HG02588 (cell line): ENCODE measurements around the gene SDS.

Experiments
- ATAC-seq: cut with Tn5 transposase; IDR thresholded peaks from one replicate; pipeline ENCODE4 v1.9.1; 2021; ENCODE audit warnings: mild to moderate bottlenecking, moderate library complexity; ENCODE audit not compliant: unreplicated experiment

Gene SDS, protein sequence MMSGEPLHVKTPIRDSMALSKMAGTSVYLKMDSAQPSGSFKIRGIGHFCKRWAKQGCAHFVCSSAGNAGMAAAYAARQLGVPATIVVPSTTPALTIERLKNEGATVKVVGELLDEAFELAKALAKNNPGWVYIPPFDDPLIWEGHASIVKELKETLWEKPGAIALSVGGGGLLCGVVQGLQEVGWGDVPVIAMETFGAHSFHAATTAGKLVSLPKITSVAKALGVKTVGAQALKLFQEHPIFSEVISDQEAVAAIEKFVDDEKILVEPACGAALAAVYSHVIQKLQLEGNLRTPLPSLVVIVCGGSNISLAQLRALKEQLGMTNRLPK

DNA sequence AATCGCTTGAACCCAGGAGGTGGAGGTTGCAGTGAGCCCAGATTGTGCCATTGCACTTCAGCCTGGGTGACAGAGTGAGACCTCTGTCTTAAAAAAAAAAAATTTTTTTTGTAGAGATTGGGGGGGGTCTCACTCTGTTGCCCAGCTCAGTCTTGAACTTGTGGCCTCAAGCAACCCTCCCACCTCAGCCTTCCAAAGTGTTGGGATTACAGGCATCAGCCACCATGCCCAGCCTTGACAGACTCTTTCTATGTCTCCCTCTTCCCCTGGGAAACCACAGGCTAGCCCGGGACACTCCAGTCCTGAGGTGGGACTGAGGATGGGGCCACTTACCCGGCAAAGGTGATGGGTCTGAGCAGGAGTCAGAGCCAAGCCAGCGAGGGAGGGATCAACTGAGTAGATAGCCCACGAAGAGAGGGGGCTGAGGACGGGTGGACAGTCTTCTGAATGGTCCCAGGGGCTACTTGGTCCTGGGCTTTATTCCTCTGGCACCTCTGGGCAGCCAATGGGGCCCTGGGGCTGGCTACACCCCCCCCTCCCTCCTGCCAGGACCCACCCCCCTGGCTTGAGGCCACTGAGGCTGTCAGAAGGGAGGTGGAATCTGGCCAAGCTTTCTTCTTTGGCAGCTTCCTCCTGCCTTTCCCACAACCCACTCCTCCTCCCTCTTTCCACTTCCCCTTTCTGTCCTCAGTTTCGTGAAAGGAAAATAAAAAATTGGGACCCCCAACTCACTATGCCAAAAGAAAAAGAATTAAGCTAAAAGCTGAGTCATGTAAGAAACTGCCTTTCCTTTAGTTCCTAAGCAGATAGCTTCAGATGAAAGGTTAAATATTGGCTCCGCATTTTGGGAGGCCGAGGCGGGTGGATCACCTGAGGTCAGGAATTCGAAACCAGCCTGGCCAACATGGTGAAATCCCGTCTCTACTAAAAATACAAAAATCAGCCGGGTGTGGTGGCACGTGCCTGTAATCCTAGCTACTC lies at the start of gene SDS:
Gene SDS, minus strand, starts transcription at position 453 of the 981 bp plus-strand sequence. CDS start 4,179 bp downstream, outside the sequence.
- no peak for ATAC-seq

DNA sequence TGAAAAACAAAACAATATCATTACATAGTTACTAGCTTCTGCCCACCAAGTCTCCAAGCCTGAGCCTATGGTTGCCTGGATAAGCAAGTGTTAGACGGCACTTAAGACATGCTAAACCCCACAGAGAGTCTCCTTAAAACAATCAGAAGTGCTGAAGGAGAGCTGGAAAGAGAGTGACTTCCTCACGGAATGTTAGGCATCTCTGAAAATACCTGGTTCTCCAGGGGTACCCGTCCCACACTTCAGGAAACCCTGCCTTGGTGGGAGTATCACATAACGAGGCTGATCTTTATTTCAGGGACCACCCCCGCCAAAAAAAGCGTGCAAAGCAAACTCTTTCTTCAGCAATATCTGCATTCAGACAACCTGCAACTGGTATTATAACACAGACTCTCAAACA lies 49.6 kb upstream of the SDS start:
- ATAC-seq = no peak

DNA sequence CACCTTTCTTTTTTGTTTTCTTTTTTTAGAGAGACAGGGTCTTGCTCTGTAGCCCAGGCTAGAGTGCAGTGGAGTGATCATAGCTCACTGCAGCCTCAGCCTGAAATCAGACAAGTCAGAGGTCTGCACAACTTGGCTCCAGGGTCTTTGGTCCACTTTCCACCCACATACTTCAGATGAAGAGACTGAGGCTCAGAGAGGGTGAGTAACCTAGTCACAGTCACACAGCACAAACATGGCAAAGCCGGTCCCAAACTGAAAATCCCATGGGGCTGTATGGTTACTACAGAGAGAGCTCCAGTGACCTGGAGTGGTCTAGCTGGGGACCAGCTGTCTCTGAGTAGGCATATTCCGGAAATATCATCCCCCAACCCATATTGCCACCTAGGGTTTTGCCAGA lies 48.8 kb upstream of the SDS start:
- no peak for ATAC-seq

GRCh38 chr12:113449839-113450238 lies 46.2 kb upstream of the SDS start:
- no peak for ATAC-seq

- no peak for ATAC-seq
Observed at GRCh38 chr12:113449299-113449698, 45.6 kb upstream of the SDS start.

- no peak for ATAC-seq
Observed at GRCh38 chr12:113448873-113449272, 45.2 kb upstream of the SDS start.

GRCh38 chr12:113445544-113446171 lies 42.0 kb upstream of the SDS start:
- ATAC-seq = no peak

DNA sequence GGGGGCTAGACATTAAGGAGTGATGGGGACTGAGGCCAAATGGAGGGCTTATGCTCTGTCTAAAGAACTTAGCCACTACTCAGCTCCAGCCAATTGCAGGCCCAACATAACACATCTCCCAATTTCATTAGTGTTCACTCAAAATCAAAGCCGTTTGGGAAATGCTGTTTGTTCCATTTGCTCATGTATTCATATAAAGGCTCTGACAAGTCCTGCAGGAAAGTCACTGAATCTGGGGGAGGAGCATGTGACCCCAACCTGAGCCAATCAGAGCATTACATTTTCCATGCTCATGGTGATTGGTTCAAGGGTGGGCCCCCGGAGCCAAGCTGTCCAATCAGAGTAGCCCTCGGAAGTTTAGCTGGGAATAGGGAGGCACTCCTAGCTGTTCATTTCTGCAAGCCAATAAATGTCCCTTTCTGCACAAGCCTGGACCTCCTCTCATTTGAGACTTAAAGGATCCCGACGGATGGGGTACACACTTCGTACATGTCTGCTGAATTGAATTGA lies 39.4 kb upstream of the SDS start:
- ATAC-seq = no peak

- ATAC-seq = no peak
Observed at GRCh38 chr12:113440947-113441782, 37.5 kb upstream of the SDS start.

GRCh38 chr12:113440336-113440735 lies 36.6 kb upstream of the SDS start:
- ATAC-seq = no peak

GRCh38 chr12:113439606-113440030 lies 35.9 kb upstream of the SDS start:
- no peak for ATAC-seq

DNA sequence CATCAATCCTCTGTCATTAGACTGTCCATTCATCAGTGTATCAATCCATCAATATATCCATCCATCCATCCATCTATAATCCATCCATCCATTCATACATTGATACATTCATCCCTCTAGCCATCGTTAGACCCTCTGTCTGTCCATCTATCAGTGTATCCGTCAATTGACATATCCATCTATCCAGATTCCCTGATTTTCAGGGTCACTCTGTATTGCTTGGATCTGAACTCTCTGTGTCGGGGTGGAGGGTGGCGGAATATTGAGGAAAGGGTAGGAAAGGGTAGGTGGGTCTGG lies 35.6 kb upstream of the SDS start:
- no peak for ATAC-seq

DNA sequence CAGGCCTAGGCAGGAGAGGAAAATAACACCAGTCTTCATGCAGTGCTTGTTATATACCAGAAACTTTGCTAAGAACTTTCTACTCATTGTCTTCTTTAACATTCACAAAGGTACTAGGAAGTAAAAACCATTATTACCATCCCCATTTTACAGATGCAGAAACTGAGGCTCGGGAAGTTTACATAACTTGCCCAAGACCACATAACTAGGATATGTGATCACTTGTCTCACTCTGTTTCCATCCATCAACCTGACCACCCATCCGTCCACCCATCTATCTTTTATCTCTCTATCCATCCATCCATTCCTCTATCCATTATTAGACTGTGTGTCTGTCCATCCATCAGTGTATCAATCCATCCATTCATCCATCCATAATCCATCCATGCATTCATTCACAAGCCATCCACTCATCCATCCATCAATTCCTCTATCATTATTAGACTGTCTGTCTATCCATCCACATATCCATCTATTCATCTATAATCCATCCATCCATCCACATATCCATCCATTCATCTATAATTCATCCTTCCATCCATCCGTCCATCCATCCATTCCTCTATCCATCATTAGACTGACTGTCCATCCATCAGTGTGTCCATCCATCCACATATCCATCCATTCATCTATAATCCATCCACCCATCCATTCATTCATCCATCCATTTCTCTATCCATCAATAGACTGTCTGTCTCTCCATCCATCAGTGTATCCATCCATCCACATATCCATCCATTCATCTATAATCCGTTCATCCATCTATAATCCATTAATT lies 35.0 kb upstream of the SDS start:
- ATAC-seq = no peak

- no peak for ATAC-seq
Observed at GRCh38 chr12:113437729-113438100, 34.0 kb upstream of the SDS start.

DNA sequence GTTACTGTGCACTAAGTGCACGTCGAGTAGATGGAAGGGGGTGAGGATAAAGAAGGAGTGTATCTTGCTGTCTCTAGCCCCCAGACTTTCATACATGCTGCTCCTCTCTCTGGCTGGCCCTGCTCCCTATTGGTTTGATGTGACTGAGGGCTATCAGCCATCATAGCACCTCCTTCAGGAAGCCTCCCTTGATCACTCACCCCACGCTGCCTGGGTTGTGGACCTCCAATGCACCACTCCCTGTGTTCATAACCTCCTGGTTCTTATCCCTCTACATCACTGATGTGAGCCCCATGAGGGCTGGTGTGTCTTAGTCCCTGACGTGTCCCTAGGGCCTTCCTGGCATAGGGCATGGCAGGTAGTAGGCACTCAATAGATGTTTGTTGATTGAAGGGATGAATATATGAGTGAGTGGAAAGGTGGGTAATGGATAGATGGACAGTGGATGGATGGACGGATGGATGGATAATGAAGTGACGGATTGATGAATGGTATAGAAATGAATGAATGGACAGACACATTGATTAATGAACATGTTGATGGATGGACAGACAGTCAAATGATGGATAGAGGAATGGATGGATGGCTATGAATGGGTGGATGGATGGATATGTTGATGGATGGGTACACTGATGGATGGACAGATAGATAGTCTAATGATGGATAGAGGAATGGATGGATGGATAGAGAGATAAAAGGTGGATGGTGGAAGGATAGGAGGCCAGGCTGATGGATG lies 33.5 kb upstream of the SDS start:
- ATAC-seq = no peak

DNA sequence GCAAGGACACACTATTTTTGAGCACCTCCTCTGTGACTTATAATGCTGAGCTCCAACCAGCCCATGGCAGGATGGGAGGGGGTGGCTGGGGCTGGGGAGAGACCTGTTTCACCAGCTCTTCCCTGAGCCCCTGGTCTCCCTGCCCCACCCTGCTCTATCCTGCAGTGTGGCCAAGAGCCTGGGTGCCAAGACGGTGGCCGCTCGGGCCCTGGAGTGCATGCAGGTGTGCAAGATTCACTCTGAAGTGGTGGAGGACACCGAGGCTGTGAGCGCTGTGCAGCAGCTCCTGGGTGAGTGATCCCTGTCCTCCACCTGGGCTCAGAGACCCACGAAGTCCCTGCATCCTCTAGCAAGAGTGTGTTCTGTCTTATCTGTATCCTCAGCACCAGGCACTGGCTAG lies 32.9 kb upstream of the SDS start:
- ATAC-seq = no peak

DNA sequence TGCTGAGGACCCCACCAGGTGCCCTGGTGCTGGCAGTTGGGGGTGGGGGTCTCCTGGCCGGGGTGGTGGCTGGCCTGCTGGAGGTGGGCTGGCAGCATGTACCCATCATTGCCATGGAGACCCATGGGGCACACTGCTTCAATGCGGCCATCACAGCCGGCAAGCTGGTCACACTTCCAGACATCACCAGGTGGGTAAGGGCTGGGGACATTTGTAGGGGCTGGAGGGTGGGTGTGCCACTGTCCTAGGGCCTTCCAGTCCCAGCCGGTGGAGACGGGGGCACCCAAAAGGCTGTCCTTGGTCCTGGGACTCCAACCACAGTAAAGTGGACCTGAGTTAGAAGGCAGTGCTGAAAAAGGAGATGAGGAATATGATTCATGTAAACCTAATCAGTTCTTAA lies 31.7 kb upstream of the SDS start:
- no peak for ATAC-seq

- ATAC-seq = no peak
Observed at GRCh38 chr12:113432986-113433385, 29.3 kb upstream of the SDS start.

GRCh38 chr12:113428482-113428881 lies 24.8 kb upstream of the SDS start:
- no peak for ATAC-seq
